Hematopoietic multipotent progenitor cell treated with erythropoietin and hydrocortisone succinate and interleukin-3 and kit ligand, for 8 days (in vitro differentiated cells): Measurements from ENCODE around the gene ORC2.

Experiments
- DNase-seq: peaks from one replicate; pipeline ENCODE4 v3.0.0-alpha.2; 2015

The ORC2 gene

GRCh38 chr2:200860092-200860795 is 103.2 kb downstream of the ORC2 start:
- no peak for DNase-seq
